Nephron progenitor cell (in vitro differentiated cells): Measurements from ENCODE around the gene MED7.

Source experiments
- DNase-seq: peaks from one replicate; pipeline ENCODE4 v3.0.0; 2021
- H3K27ac Mint-ChIP-seq: 2 replicates; pipeline ENCODE4 v1.8.0; 2021; ENCODE audit warnings: mild to moderate bottlenecking, moderate library complexity, mixed read lengths
- H3K27me3 Mint-ChIP-seq: 2 replicates; pipeline ENCODE4 v1.8.0; 2021; ENCODE audit warnings: mild to moderate bottlenecking, low read depth, mixed read lengths; ENCODE audit not compliant: poor library complexity
- H3K36me3 Mint-ChIP-seq: 2 replicates; pipeline ENCODE4 v1.8.0; 2021; ENCODE audit warnings: low read depth, mixed read lengths
- H3K4me1 Mint-ChIP-seq: 2 replicates; pipeline ENCODE4 v1.8.0; 2021; ENCODE audit warnings: mixed read lengths
- H3K4me3 Mint-ChIP-seq: 2 replicates; pipeline ENCODE4 v1.8.0; 2021; ENCODE audit warnings: mild to moderate bottlenecking, moderate library complexity, mixed read lengths
- H3K9me3 Mint-ChIP-seq: 2 replicates; pipeline ENCODE4 v1.8.0; 2021; ENCODE audit warnings: mild to moderate bottlenecking, moderate library complexity, mixed read lengths
- TF ChIP-seq, protein P1 (sequence below): fragments of 200-600 bp; sonication (generic); IDR thresholded peaks from 2 replicates; pipeline ENCODE4 v1.5.0; 2021; ENCODE audit warnings: antibody characterized with exemption

Gene MED7

DNA sequence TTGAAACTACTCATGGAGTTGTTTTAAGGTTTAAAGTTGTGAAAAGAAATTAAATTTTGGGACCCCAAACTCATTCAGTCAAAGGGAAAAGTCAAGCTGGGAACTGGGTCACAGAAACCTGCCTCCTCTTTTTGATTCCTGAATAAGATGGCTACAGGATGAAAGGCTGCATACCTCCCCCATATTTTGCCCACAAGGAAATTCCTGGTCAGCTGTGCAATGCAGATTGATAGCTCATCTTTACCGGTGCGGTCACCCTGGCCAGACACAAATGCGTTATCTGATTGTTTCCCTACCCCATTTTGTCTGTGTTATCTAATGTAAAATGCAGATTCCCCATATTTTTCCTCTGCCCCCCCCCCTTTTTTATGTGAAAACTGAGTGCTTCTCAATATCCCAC is 35.2 kb downstream of the MED7 start:
- TF ChIP-seq, protein P1, sequence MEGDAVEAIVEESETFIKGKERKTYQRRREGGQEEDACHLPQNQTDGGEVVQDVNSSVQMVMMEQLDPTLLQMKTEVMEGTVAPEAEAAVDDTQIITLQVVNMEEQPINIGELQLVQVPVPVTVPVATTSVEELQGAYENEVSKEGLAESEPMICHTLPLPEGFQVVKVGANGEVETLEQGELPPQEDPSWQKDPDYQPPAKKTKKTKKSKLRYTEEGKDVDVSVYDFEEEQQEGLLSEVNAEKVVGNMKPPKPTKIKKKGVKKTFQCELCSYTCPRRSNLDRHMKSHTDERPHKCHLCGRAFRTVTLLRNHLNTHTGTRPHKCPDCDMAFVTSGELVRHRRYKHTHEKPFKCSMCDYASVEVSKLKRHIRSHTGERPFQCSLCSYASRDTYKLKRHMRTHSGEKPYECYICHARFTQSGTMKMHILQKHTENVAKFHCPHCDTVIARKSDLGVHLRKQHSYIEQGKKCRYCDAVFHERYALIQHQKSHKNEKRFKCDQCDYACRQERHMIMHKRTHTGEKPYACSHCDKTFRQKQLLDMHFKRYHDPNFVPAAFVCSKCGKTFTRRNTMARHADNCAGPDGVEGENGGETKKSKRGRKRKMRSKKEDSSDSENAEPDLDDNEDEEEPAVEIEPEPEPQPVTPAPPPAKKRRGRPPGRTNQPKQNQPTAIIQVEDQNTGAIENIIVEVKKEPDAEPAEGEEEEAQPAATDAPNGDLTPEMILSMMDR: no peak
- Mint-ChIP-seq H3K27me3 (peaks cover 3% of the 10 kb centered on the region), H3K9me3 (no peaks in the 10 kb centered on the region), H3K4me1 (peaks cover 4% of the 10 kb centered on the region), H3K4me3 (no peak overlapping the region), H3K27ac (no peak overlapping the region), H3K36me3 (no peaks in the 10 kb centered on the region)
- DNase-seq: no peak

DNA sequence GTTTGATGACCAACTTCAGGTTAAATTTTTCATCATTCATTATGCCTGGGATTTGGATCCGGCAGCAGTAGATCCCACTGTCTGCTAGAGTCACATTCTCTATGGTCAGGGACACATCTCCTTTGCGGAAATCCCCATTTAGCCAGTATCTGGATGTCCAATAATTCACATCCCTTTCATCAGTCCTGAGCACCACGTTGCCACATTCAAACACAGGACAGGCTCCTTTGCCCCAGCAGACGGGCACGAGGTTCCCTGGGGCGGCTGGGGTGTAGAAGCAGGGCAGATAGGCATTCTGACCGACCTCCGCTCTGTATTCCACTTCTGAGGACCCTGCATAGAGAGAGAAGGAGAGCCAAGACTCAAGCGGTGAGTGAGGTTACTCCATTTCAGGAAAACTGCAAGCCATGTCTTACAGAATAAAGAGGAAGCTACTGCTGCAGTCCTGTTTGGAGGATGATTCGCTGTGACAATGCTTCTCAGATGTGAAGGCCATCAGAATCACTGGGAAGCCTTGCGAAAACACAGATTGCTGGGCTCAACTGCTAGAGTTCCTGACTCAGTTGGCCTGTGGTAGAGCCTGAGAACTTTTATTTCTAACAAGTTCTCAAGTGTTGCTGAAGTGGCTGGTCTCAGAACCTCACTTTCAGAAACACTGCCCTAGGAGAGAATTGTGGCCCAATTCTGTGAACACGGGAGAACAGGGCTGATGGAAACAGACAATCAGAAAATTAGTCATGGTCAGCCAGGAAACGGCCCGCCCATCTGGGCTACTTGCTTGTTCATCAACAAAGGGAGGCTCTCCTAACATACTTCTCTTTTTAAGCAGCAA is 35.8 kb downstream of the MED7 start:
- no peak overlapping the region for H3K27ac Mint-ChIP-seq
- H3K36me3 Mint-ChIP-seq: no peaks in the 10 kb centered on the region
- no peak for DNase-seq
- H3K9me3 Mint-ChIP-seq: no peaks in the 10 kb centered on the region
- peaks cover 4% of the 10 kb centered on the region for H3K4me1 Mint-ChIP-seq
- TF ChIP-seq, protein P1: no peak
- H3K27me3 Mint-ChIP-seq: peaks cover 3% of the 10 kb centered on the region
- H3K4me3 Mint-ChIP-seq: no peak overlapping the region

DNA sequence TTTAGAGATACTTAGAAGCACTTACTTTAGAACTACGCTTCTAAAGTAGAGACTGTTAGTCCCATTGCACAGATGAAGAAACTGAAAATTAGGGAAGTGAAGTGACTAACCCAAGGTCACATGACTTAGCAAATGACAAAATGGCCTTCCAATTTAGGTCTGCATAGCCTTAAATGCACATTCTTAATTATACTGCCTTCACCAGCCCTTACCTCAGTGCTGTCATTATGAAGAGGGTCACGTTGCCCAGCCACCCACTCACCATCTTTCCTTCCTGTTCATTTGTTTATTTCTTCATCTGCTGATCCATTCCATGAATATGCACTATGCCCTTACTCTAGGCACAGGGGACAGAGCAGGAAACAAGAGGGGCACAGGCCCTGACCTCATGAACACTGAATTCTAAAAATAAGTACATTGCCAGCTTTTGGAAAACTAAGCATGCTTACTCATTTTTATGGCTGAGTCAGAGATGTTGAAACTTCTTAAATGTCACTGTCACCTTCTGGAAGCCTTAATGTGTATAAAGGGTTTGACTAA is 42.5 kb downstream of the MED7 start:
- H3K9me3 Mint-ChIP-seq: no peaks in the 10 kb centered on the region
- no peaks in the 10 kb centered on the region for H3K4me1 Mint-ChIP-seq
- DNase-seq: no peak
- no peaks in the 10 kb centered on the region for H3K27me3 Mint-ChIP-seq
- no peaks in the 10 kb centered on the region for H3K36me3 Mint-ChIP-seq
- no peak overlapping the region for H3K4me3 Mint-ChIP-seq
- H3K27ac Mint-ChIP-seq: no peak overlapping the region
- TF ChIP-seq, protein P1: no peak

DNA sequence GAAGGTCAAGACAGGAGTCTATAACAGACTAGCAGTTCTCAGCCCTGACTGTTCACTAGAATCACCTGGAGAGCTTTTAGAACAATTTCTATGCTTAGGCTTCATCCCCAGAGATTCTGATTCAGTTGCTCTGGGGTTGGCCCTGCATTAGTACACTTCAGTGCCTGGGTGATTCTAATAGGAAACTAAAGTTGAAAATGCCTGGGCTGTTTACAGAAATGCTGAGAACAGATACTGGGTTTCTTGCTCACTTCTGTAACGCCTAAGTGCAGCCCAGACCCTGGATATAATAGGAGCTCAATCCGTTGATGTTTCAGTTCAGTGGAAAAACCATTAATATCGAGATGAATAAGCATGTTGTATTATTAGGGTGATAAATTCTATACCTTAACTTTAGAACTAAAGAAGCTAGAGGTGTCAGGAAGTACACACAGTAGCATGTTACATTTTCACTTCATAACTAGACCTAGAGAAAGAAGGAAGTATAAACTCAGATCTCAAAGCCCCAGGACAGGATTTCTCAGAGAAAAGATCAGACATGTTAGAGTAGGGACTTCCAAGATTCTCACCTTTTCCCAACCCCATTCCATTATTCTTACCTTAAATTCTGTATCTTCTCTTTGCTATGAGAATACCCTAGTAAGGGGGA is 54.2 kb downstream of the MED7 start:
- TF ChIP-seq, protein P1: no peak
- no peaks in the 10 kb centered on the region for H3K36me3 Mint-ChIP-seq
- no peak overlapping the region for H3K27ac Mint-ChIP-seq

More for the DNA sequence above, 54.2 kb downstream of the MED7 start:
- H3K27me3 Mint-ChIP-seq: peaks cover 8% of the 10 kb centered on the region
- no peak overlapping the region for H3K4me3 Mint-ChIP-seq
- no peaks in the 10 kb centered on the region for H3K4me1 Mint-ChIP-seq
- no peak for DNase-seq
- H3K9me3 Mint-ChIP-seq: no peaks in the 10 kb centered on the region
